ENCODE data around the gene ZFYVE28.

GRCh38 chr4:2261853-2262144, 156.6 kb downstream of the ZFYVE28 start, which contains the start of gene MXD4:
- TF ChIP-seq CTCF (conservative IDR thresholded peaks at IDR 0.05 in 1 of 2, IDR thresholded peaks at IDR 0.05 in 1 of 2; ENCODE audit: extremely low read depth in 1 of 2, insufficient read depth in 1 of 2, low read depth in 1 of 2, low read length in 2 of 2) (no peak), EZH2 (IDR thresholded peaks at IDR 0.05; ENCODE audit: borderline replicate concordance, low read length) (no peak)

All from mammary epithelial cell (primary cell).